Sigmoid colon (tissue), 3 donors: Measurements from ENCODE around the gene CADM2.

Source experiments
- POLR2A ChIP-seq, 2 donors: fragments of 450-650 bp; IDR thresholded peaks; one replicate each; pipeline ENCODE4 v1.6.1; 2016; ENCODE audit warnings: antibody characterized with exemption in 2 of 2, mild to moderate bottlenecking in 2 of 2, moderate library complexity in 2 of 2
- TF ChIP-seq, protein P1 (sequence below), 4 experiments: fragments of 450-650 bp in 3 of 4; fragments of 200-600 bp in 1 of 4; IDR thresholded peaks; one replicate each; pipeline ENCODE4 v1.5.1; 2016 to 2019; ENCODE audit warnings: antibody characterized with exemption in 4 of 4, mild to moderate bottlenecking in 3 of 4, moderate library complexity in 2 of 4

DNA sequence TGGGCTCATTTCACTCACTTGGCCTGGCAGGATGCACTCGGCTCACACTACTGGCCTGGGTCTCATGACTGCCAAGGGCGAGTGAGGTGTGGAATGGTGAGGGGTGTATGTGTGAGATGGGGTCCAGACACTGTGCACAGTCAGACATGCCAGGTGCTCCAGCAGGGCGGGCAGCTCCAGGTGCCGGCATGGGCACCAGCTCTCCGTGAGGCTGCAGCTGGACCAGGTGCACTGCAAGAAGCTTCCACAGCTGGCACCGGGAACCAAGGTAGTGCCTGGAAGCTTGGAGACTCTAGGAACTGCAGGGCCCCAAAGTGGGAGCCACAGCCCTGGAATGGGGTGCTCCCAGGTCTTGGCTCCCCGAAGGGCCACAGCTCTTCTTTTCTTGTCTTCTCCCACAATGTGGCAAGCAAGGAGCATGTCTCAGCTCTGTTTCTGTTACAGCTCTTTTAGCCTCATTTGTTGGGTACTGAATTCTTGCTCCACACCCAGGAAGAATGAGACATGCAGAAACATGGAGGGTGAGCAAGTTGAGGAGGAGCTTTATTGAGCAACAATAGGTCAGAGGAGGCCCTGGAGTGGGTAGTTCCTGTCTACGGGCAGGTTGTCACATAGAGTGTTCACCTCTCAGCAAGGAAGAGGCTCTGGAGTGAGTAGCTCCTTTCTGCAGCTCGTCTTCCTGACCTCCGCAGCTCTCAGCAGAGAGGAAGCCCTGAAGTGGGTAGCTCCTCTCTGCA lies 762.8 kb downstream of the CADM2 start:
- TF ChIP-seq, protein P1, sequence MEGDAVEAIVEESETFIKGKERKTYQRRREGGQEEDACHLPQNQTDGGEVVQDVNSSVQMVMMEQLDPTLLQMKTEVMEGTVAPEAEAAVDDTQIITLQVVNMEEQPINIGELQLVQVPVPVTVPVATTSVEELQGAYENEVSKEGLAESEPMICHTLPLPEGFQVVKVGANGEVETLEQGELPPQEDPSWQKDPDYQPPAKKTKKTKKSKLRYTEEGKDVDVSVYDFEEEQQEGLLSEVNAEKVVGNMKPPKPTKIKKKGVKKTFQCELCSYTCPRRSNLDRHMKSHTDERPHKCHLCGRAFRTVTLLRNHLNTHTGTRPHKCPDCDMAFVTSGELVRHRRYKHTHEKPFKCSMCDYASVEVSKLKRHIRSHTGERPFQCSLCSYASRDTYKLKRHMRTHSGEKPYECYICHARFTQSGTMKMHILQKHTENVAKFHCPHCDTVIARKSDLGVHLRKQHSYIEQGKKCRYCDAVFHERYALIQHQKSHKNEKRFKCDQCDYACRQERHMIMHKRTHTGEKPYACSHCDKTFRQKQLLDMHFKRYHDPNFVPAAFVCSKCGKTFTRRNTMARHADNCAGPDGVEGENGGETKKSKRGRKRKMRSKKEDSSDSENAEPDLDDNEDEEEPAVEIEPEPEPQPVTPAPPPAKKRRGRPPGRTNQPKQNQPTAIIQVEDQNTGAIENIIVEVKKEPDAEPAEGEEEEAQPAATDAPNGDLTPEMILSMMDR (IDR thresholded peaks at IDR 0.05): no peak
- no peak for TF ChIP-seq POLR2A (IDR thresholded peaks at IDR 0.05)
